GM19099 (cell line): ENCODE measurements around the gene UBE2H.

ENCODE experiments used
- POLR2A ChIP-seq: IDR thresholded peaks from 3 replicates; pipeline ENCODE4 v1.6.1; 2011; ENCODE audit warnings: low read depth; ENCODE audit not compliant: insufficient read length; ENCODE audit errors: extremely low read depth

Gene UBE2H

DNA sequence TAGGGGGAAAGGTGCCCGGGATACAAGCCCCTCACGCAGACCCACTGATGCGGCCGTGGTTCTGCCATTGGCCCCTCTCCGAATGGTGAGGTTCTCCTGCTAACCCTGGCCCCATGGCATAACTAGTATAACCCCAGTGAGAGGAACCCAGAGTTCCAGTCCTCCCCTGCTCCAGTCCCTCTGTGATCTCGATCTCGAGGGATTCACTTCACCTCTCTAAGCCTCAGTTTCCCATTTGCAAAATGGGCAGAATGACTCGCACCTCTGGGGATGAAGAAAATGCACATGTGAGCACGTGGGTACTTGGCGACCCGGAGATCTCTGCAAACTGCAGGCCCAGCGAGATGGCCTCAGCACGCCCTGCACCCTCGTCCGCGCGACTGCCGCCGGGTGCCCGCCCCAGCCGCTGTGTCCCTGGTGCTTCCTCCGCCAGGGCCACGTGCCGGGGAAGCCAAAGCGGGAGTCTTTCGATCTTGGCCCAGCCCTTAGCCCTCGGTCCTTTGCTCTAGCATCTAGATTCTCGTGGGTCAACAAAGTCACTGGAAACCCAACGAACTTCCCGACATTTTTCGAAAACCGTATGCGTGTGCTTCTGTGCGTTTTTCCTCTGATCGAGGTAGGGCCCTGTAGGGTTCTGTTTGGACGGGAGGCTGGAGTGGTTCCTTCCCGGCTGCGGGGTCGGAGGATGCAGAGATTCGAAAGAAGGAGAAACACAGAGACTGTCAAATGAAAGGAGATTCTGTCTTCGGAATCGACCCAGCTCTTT is 169.8 kb downstream of the UBE2H start:
- TF ChIP-seq POLR2A, result no peak

DNA sequence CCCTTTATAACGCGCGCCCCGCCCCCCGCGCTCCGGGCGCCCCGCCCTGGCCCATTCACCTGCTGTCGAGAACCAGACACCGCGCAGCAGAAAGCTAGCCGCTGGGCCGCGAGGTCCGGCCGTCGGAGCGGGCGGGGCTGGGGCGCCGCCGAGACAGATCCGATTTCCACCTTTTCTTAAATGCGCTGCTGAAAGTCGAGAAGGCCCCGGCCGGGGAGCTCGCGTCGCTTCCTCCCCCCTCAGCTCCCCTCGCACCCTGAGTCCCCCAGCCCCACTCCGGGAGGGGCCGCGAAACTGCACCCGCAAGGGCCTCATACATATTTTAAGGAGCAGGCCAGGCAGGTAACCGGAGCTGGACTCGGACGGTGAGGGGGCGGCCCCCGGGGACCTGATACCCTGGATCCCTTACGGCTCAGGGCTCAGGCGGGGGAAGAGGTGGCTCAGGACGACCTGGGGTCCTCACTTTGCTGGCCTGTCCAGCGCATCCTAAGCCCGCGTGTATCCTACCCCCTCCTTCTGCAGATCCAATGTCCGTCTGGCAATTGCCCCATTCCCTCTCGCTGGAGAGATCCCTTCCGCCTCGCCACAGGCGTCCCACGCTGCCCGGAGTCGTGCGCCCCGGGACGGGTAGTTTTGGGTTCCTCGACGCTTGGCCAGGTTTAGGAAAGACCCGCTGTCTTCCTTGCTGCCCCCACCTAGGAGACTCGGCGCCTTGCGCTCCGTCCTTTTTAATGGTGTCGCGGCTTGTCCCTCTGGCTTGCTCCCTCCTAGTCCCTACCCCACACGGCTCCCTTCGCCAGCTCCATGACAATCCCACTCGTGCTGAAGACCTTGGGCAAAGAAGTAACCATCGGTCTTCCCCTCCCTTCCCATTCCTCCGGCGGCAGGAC is 170.6 kb downstream of the UBE2H start:
- TF ChIP-seq POLR2A, result no peak

DNA sequence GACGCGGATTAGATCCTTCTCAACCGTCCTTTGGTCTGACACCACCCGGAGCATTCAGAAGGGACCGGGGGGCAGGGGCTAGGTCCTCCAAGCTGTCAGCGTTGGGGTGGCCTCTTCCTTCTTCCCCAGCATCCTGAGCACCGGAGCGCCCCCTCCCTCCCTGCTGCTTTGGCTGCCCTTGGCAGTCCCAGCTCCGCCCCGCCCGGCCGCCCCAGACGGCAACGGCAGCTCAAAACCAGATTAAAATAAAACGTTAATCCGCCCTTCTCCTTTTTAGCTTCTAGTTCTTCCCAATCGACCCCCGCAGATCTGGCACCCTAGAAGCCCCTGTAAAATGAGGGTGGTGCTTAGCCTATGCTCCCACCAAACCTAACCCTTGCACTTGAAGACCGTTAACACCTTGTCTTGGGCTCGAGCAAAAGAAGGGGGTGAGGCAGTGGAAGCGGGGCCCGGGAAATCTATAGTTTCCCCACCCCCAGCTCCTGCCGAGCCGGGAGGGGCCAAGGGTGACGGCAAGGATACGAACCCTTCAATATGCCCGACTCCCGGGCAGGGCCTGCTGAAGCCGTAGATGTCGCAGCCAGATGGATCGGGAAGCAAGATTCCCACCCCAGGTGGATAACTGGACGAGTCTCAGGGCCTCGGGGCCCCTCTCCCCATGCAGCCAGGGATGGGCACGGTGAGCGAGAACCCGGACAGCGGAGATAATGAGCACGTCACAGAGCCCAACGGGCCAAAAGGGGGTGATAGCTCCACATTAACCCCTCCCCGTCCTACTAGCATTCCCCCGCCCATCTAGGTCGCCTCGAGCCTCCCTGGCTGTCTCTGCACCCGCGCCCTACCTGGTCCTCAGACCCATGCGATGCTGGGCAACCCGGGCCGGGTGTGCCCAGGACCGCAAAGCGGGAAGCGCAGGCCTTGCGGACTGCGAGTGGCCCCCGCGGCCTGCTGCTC is 171.5 kb downstream of the UBE2H start:
- TF ChIP-seq POLR2A, result no peak
